Neural progenitor cell (in vitro differentiated cells): ENCODE measurements around the gene OVAAL.

Source experiments
- CTCF ChIP-seq: fragments of 200-600 bp; sonication (generic); IDR thresholded peaks from 2 replicates; pipeline ENCODE4 v1.5.1; 2017; ENCODE audit warnings: antibody characterized with exemption, mild to moderate bottlenecking
- EZH2 ChIP-seq: fragments of 200-600 bp; sonication (generic); IDR thresholded peaks from 2 replicates; pipeline ENCODE4 v1.6.1; 2017; ENCODE audit warnings: antibody characterized with exemption, mild to moderate bottlenecking, moderate library complexity
- EZH2phosphoT487 ChIP-seq: fragments of 200-600 bp; sonication (generic); IDR thresholded peaks from 2 replicates; pipeline ENCODE4 v1.6.1; 2017; ENCODE audit warnings: antibody characterized with exemption

GRCh38 chr1:180524160-180524914 lies 34.4 kb upstream of the OVAAL start:
- TF ChIP-seq CTCF, result no peak
- TF ChIP-seq EZH2phosphoT487, result no peak
- TF ChIP-seq EZH2, result no peak
